Measurements from ENCODE around the gene SAP30BP. TPM values are rescaled to one million over a fixed set of nuclear protein-coding genes. Genes with fewer than 3 reads are reported as not detected.

The SAP30BP gene
- total and polyA plus RNA-seq, 2 of the 13 experiments (the other 11 are each of a cell fraction or from before 2014, with no cell fraction given), result 67.7 to 99.4 TPM

DNA sequence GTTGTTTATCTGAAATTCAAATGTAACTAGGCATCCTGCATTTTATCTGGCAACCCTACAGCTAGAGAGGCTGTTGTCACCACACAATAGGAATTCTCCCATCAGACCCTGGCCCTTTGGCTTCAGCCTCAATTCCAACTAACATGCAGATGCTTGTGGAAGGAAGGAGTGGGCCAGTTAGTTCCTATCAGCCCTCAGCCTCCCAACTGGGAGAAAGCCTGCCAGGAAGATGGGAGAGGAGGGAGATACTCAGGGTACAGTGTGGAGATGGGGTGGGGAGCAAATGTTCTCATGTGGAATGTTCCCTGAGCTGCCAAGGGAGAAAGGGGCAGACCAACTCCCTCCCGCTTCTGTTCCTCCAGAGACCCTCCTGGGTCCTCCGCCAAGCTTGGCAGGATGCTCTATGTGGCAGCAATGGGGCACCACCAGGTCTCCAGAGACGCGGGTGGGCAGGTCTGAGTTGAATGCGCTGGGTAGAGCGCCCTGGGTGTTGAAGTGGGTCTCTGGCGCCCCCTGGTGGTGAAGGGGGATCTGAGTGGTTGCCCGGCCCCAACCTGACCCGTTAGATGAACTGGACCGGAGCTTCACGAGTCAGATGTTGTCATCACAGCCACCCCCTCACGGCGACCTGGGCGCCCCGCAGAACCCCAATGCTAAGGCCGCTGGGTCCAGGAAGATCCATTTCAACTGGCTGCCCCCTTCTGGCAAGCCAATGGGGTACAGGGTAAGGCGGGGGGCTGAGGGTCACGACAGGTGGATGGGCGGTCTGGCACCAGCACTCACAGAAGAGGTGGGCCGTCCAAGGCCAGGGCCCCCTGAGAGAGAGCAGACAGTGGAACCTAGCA lies 82.6 kb downstream of the SAP30BP start (continued):
- TF ChIP-seq, protein P1, sequence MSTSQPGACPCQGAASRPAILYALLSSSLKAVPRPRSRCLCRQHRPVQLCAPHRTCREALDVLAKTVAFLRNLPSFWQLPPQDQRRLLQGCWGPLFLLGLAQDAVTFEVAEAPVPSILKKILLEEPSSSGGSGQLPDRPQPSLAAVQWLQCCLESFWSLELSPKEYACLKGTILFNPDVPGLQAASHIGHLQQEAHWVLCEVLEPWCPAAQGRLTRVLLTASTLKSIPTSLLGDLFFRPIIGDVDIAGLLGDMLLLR (CRISPR knock-in tag; IDR thresholded peaks at IDR 0.05), result no peak
- no peak for TF ChIP-seq ZFP82 (CRISPR knock-in tag; IDR thresholded peaks at IDR 0.05; ENCODE audit: borderline replicate concordance)
- TF ChIP-seq MATR3 (CRISPR knock-in tag; IDR thresholded peaks at IDR 0.05), result no peak
- TF ChIP-seq ZBED4 (CRISPR knock-in tag; IDR thresholded peaks at IDR 0.05; ENCODE audit: borderline replicate concordance), result peak; percentile 98
- TF ChIP-seq RORA (CRISPR knock-in tag; IDR thresholded peaks at IDR 0.05), result no peak
- TF ChIP-seq ARNTL (CRISPR knock-in tag; IDR thresholded peaks at IDR 0.05), result 0 out of 2 replicates have a peak, but pooled peaks have one; percentile 28
- TF ChIP-seq NCOA5 (CRISPR knock-in tag; IDR thresholded peaks at IDR 0.05), result no peak
- no peak for TF ChIP-seq ZNF597 (CRISPR knock-in tag; IDR thresholded peaks at IDR 0.05)
- no peak for TF ChIP-seq ZSCAN30 (CRISPR knock-in tag; IDR thresholded peaks at IDR 0.05)
- TF ChIP-seq, protein P2, sequence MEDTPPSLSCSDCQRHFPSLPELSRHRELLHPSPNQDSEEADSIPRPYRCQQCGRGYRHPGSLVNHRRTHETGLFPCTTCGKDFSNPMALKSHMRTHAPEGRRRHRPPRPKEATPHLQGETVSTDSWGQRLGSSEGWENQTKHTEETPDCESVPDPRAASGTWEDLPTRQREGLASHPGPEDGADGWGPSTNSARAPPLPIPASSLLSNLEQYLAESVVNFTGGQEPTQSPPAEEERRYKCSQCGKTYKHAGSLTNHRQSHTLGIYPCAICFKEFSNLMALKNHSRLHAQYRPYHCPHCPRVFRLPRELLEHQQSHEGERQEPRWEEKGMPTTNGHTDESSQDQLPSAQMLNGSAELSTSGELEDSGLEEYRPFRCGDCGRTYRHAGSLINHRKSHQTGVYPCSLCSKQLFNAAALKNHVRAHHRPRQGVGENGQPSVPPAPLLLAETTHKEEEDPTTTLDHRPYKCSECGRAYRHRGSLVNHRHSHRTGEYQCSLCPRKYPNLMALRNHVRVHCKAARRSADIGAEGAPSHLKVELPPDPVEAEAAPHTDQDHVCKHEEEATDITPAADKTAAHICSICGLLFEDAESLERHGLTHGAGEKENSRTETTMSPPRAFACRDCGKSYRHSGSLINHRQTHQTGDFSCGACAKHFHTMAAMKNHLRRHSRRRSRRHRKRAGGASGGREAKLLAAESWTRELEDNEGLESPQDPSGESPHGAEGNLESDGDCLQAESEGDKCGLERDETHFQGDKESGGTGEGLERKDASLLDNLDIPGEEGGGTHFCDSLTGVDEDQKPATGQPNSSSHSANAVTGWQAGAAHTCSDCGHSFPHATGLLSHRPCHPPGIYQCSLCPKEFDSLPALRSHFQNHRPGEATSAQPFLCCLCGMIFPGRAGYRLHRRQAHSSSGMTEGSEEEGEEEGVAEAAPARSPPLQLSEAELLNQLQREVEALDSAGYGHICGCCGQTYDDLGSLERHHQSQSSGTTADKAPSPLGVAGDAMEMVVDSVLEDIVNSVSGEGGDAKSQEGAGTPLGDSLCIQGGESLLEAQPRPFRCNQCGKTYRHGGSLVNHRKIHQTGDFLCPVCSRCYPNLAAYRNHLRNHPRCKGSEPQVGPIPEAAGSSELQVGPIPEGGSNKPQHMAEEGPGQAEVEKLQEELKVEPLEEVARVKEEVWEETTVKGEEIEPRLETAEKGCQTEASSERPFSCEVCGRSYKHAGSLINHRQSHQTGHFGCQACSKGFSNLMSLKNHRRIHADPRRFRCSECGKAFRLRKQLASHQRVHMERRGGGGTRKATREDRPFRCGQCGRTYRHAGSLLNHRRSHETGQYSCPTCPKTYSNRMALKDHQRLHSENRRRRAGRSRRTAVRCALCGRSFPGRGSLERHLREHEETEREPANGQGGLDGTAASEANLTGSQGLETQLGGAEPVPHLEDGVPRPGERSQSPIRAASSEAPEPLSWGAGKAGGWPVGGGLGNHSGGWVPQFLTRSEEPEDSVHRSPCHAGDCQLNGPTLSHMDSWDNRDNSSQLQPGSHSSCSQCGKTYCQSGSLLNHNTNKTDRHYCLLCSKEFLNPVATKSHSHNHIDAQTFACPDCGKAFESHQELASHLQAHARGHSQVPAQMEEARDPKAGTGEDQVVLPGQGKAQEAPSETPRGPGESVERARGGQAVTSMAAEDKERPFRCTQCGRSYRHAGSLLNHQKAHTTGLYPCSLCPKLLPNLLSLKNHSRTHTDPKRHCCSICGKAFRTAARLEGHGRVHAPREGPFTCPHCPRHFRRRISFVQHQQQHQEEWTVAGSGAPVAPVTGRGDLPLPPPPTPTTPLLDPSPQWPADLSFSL (CRISPR knock-in tag; IDR thresholded peaks at IDR 0.05), result no peak
- TF ChIP-seq KMT2B (CRISPR knock-in tag; IDR thresholded peaks at IDR 0.05), result no peak
- TF ChIP-seq, protein P3, sequence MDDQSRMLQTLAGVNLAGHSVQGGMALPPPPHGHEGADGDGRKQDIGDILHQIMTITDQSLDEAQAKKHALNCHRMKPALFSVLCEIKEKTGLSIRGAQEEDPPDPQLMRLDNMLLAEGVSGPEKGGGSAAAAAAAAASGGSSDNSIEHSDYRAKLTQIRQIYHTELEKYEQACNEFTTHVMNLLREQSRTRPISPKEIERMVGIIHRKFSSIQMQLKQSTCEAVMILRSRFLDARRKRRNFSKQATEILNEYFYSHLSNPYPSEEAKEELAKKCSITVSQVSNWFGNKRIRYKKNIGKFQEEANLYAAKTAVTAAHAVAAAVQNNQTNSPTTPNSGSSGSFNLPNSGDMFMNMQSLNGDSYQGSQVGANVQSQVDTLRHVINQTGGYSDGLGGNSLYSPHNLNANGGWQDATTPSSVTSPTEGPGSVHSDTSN (CRISPR knock-in tag; IDR thresholded peaks at IDR 0.05; ENCODE audit: borderline replicate concordance), result no peak
- TF ChIP-seq CBX1 (IDR thresholded peaks at IDR 0.05; ENCODE audit: low read depth), result no peak
- peak; percentile 36; the same call in 1 of the 2 replicates for TF ChIP-seq BORCS8-MEF2B (CRISPR knock-in tag; IDR thresholded peaks at IDR 0.05)
- no peak for TF ChIP-seq CHD4 (IDR thresholded peaks at IDR 0.05; ENCODE audit: borderline replicate concordance, low read length)
- no peak for TF ChIP-seq SMYD3 (CRISPR knock-in tag; IDR thresholded peaks at IDR 0.05)
